HCT116 (cell line): ENCODE data around the gene MPPED1. TPM values are rescaled to one million over a fixed set of nuclear protein-coding genes. Genes with fewer than 3 reads are reported as not detected.

Experiments
- ATAC-seq: fragments of 200-7000 bp; cut with Tn5 transposase; 2 replicates; pipeline ENCODE4 v1.9.1; 2020; ENCODE audit warnings: mild to moderate bottlenecking, moderate library complexity
- BruUV-seq: library from RNA; stranded (reverse); fragments of 400-500 nt; replicated peaks from 2 replicates; lab custom pipeline; 2021; lab: Mats Ljungman, UMichigan
- CTCF ChIA-PET: fragments of 300-600 bp; sonication (Branson Sonifier 250); formaldehyde crosslinking; loops from one replicate; lab custom pipeline; 2021; ENCODE audit warnings: antibody characterized with exemption; lab: Charles Lee
- POLR2A ChIA-PET: fragments of 300-600, 350-600 bp; sonication (Branson Sonifier 250); formaldehyde crosslinking; loops from one replicate; lab custom pipeline; 2021; ENCODE audit warnings: antibody characterized with exemption; lab: Charles Lee
- RAD21 ChIA-PET, 2 experiments: fragments of 300-600 bp; sonication (Branson Sonifier 250); formaldehyde crosslinking; loops; one replicate each; lab custom pipeline; 2023; ENCODE audit warnings: low total read pairs in 2 of 2; ENCODE audit not compliant: uncharacterized antibody in 2 of 2, unreplicated experiment in 2 of 2, low non-redundant PET in 1 of 2; lab: Charles Lee
- DNase-seq: peaks from one replicate; pipeline ENCODE4 v3.0.0-alpha.2; 2010; ENCODE audit warnings: low read depth, low spot score
- H2AFZ ChIP-seq: fragments of 200-600 bp; shearing (Covaris generic), sonication (generic); 2 replicates; pipeline ENCODE4 v1.6.1; 2017; ENCODE audit warnings: low read depth, mixed run types, mixed read lengths, antibody characterized with exemption, low read length; ENCODE audit not compliant: poor library complexity, severe bottlenecking
- H3K27ac ChIP-seq: 2 replicates; pipeline ENCODE4 v1.5.1; 2012; ENCODE audit warnings: low read depth, low read length
- H3K27me3 ChIP-seq: fragments of 200-600 bp; sonication (generic); 2 replicates; pipeline ENCODE4 v1.6.1; 2016; ENCODE audit warnings: mixed run types, low read length, mixed read lengths; ENCODE audit not compliant: insufficient read depth
- H3K36me3 ChIP-seq, 2 experiments: fragments of 200-500 bp in 1 of 2; fragments of 200-600 bp in 1 of 2; sonication (Bioruptor generic) in 1 of 2; sonication (generic) in 1 of 2; 2 replicates each; pipeline versions ENCODE4 v1.5.1 to v1.6.1; 2014 to 2016; ENCODE audit warnings: low read length in 2 of 2, inconsistent platforms in 1 of 2, mixed read lengths in 1 of 2, mixed run types in 1 of 2; ENCODE audit not compliant: insufficient read depth in 2 of 2, control insufficient read depth in 1 of 2
- H3K4me1 ChIP-seq, 2 experiments: fragments of 200-600 bp in 1 of 2; sonication (generic) in 1 of 2; 2 replicates each; pipeline versions ENCODE4 v1.5.1 to v1.6.1; 2012 to 2017; ENCODE audit warnings: low read length in 2 of 2, inconsistent platforms in 1 of 2, mild to moderate bottlenecking in 1 of 2, mixed read lengths in 1 of 2, mixed run types in 1 of 2, moderate library complexity in 1 of 2; ENCODE audit not compliant: insufficient read depth in 2 of 2, control insufficient read depth in 1 of 2
- H3K4me2 ChIP-seq: fragments of 200-600 bp; sonication (generic); 2 replicates; pipeline ENCODE4 v1.6.1; 2017; ENCODE audit warnings: mixed run types, low read length, mixed read lengths
- H3K4me3 ChIP-seq, 2 experiments: fragments of 200-600 bp in 1 of 2; sonication (generic) in 1 of 2; replicated peaks in 1 of 2; 2 replicates each; pipeline ENCODE4 v1.5.1; 2011 to 2016; ENCODE audit warnings: low read length in 2 of 2, control low read depth in 1 of 2, low read depth in 1 of 2, mild to moderate bottlenecking in 1 of 2, mixed read lengths in 1 of 2, mixed run types in 1 of 2
- H3K79me2 ChIP-seq: fragments of 200-600 bp; sonication (generic); 2 replicates; pipeline ENCODE4 v1.6.1; 2017; ENCODE audit warnings: mild to moderate bottlenecking, mixed run types, low read length, moderate library complexity, mixed read lengths; ENCODE audit not compliant: insufficient read depth
- H3K9ac ChIP-seq: fragments of 200-600 bp; sonication (generic); 2 replicates; pipeline ENCODE4 v1.6.1; 2016; ENCODE audit warnings: low read length, mixed read lengths
- H3K9me2 ChIP-seq: fragments of 200-600 bp; sonication (generic), shearing (Covaris generic); 2 replicates; pipeline ENCODE4 v1.6.1; 2017; ENCODE audit warnings: mixed run types, mild to moderate bottlenecking, moderate library complexity; ENCODE audit not compliant: insufficient read depth
- H3K9me3 ChIP-seq, 2 experiments: fragments of 200-500 bp in 1 of 2; fragments of 200-600 bp in 1 of 2; sonication (Bioruptor generic) in 1 of 2; sonication (generic) in 1 of 2; 2 replicates each; pipeline ENCODE4 v1.6.1; 2014 to 2017; ENCODE audit warnings: low read length in 2 of 2, mixed read lengths in 2 of 2, inconsistent platforms in 1 of 2, low read depth in 1 of 2, mild to moderate bottlenecking in 1 of 2, mixed run types in 1 of 2, moderate library complexity in 1 of 2; ENCODE audit not compliant: control insufficient read depth in 1 of 2, insufficient read depth in 1 of 2
- H4K20me1 ChIP-seq: fragments of 200-600 bp; sonication (generic), shearing (Covaris generic); 2 replicates; pipeline ENCODE4 v1.6.1; 2017; ENCODE audit warnings: mixed run types, mild to moderate bottlenecking, moderate library complexity; ENCODE audit not compliant: insufficient read depth
- CBX3 ChIP-seq: IDR thresholded peaks from 2 replicates; pipeline ENCODE4 v1.6.1; 2012; ENCODE audit warnings: low read depth
- CEBPB ChIP-seq: IDR thresholded peaks from 2 replicates; pipeline ENCODE4 v1.6.1; 2012; ENCODE audit warnings: low read depth
- ELF1 ChIP-seq: IDR thresholded peaks from 2 replicates; pipeline ENCODE4 v1.6.1; 2012; ENCODE audit warnings: low read depth, borderline replicate concordance
- EZH2 ChIP-seq: fragments of 200-600 bp; sonication (generic); IDR thresholded peaks from 2 replicates; pipeline ENCODE4 v1.6.1; 2017; ENCODE audit warnings: antibody characterized with exemption, mixed run types
- EZH2phosphoT487 ChIP-seq: fragments of 200-600 bp; IDR thresholded peaks from 2 replicates; pipeline ENCODE4 v1.6.1; 2018; ENCODE audit warnings: antibody characterized with exemption, borderline replicate concordance
- FOSL1 ChIP-seq: IDR thresholded peaks from 2 replicates; pipeline ENCODE4 v1.6.1; 2012; ENCODE audit warnings: low read depth
- POLR2A ChIP-seq: IDR thresholded peaks from 2 replicates; pipeline ENCODE4 v1.7.0; 2011; ENCODE audit warnings: borderline replicate concordance; ENCODE audit not compliant: insufficient read depth, insufficient read length; ENCODE audit errors: extremely low read depth
- POLR2AphosphoS5 ChIP-seq: IDR thresholded peaks from 2 replicates; pipeline ENCODE4 v1.6.1; 2011; ENCODE audit warnings: mild to moderate bottlenecking, low read depth, low read length, moderate library complexity
- RAD21 ChIP-seq: IDR thresholded peaks from 2 replicates; pipeline ENCODE4 v1.6.1; 2012; ENCODE audit warnings: low read depth, mild to moderate bottlenecking
- SRF ChIP-seq: IDR thresholded peaks from 2 replicates; pipeline ENCODE4 v1.6.1; 2012; ENCODE audit warnings: low read depth
- YY1 ChIP-seq: IDR thresholded peaks from 2 replicates; pipeline ENCODE4 v1.6.1; 2011; ENCODE audit warnings: low read length, low read depth, moderate library complexity, mild to moderate bottlenecking; ENCODE audit not compliant: insufficient replicate concordance; ENCODE audit errors: extremely low read depth
- ZFX ChIP-seq: fragments of 450-650 bp; IDR thresholded peaks from 2 replicates; pipeline ENCODE4 v1.6.1; 2017
- intact Hi-C: fragments of 100-400 bp; cut with micrococcal nuclease; formaldehyde crosslinking; loops from 2 replicates; pipeline ENCODE4 v1.10.0; 2022
- total RNA-seq: library from RNA; stranded (reverse); gene quantifications from one replicate; pipeline ENCODE4 v1.2.1, GENCODE V29; 2021; ENCODE audit not compliant: unreplicated experiment
- TF ChIP-seq, protein P1 (sequence below): IDR thresholded peaks from 2 replicates; pipeline ENCODE4 v1.6.1; 2012

MPPED1 gene
- total RNA-seq, 1 experiment from 2014 or later, result not detected

DNA sequence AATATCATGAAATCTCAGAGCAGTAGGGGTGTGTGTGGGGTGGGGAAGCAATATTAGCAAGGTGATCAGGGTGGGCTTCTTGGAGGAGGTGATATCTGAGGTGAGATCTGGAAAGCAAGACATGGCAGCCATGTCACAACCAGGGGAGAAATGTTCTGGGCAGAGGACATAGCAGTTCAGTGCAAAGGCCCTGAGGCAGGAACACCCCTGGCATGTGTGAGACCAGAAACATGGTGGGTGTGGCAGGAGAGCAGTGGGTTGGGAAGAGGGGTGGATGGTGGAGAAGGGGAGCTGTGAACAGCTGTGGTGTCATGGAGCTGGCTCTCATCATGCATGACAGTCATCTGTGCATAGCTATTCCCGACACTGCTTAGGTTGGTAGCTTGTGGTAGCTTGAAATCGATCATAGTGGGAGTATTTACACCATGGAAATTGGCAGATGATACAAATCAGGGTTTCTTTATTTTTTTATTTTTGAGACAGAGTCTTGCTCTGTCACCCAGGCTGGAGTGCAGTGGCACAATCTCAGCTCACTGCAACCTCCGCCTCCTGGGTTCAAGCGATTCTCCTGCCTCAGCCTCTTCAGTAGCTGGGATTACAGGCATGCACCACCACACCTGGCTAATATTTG, 17.9 kb upstream of the MPPED1 start (continued):
- TF ChIP-seq EZH2 (no peak), YY1 (no peak)

DNA sequence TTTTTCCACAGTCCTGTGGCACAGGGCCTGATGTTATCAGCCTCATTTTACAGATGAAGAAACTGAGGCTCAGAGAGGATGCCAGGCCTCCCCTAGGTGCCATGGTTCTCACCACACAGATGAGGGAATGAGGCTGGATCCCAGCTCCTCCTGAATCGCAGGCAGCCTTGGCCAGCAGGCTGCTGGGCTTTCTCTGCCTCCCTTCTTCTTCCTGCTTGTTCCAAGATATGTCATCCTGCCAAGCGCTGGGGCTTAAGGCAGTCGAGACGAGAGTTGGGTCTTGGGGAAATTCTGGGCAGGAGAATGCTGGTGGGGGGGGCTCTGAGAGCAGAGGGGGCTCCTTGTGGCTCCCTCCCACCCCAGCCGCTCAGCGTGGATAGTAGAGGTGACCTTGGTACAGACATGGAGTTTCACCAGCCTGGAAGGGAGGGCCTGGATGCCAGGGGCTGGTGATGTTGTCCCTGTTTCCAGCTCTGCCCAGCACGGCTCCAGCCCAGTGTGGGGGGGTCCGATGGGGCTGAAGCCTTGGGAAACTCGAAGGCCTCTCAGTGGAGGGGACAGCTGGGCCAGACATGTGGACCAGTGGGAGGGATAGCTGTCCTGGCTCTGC, 16.6 kb upstream of the MPPED1 start:
- POLR2A ChIA-PET, result no interaction called here

More for the DNA sequence above, 16.6 kb upstream of the MPPED1 start:
- H3K27me3 ChIP-seq, result no peaks in the 10 kb centered on the region
- H3K4me2 ChIP-seq, result no peak overlapping the region
- DNase-seq (no peak), ATAC-seq (no peak)
- no peak overlapping the region for H3K4me3 ChIP-seq
- no peaks in the 10 kb centered on the region for H4K20me1 ChIP-seq
- ChIA-PET CTCF (interaction anchor here (0.7 kb wide), 1 partner anchor 164 kb away, joined by 3 read pairs; no protein-coding TSS in a partner anchor), RAD21 (no interaction called here)
- peaks cover 0 to 4% of the 10 kb centered on the region in 2 experiments; a peak in 1 of 4 replicates for H3K4me1 ChIP-seq
- intact Hi-C loops, result no loop called here
- no peaks in the 10 kb centered on the region for H3K79me2 ChIP-seq
- H3K9me2 ChIP-seq, result no peaks in the 10 kb centered on the region
- no TSS peak for BruUV-seq
- H3K9me3 ChIP-seq, result no peaks in the 10 kb centered on the region
- no peak overlapping the region for H3K9ac ChIP-seq
- TF ChIP-seq CEBPB, result no peak
- no peak for TF ChIP-seq EZH2phosphoT487
- no peak for TF ChIP-seq FOSL1
- no peak for TF ChIP-seq CBX3
- TF ChIP-seq ELF1, result no peak
- no peak for TF ChIP-seq EZH2
- TF ChIP-seq, protein P1, sequence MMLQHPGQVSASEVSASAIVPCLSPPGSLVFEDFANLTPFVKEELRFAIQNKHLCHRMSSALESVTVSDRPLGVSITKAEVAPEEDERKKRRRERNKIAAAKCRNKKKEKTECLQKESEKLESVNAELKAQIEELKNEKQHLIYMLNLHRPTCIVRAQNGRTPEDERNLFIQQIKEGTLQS, result no peak
- no peak for TF ChIP-seq POLR2A
- TF ChIP-seq RAD21, result no peak
- TF ChIP-seq ZFX, result no peak
- TF ChIP-seq POLR2AphosphoS5, result no peak
- no peak for TF ChIP-seq SRF
- no peaks in the 10 kb centered on the region for H3K36me3 ChIP-seq
- no peak overlapping the region for H2AFZ ChIP-seq
- no peak overlapping the region for H3K27ac ChIP-seq
